HG03354 (cell line): Measurements from ENCODE around the gene ZNF366.
A peak's percentile ranks its signal among the peaks of the same experiment; 100 is the strongest.

Experiments
- ATAC-seq: cut with Tn5 transposase; IDR thresholded peaks from one replicate; pipeline ENCODE4 v1.9.1; 2021; ENCODE audit warnings: mild to moderate bottlenecking; ENCODE audit not compliant: unreplicated experiment, poor library complexity, severe bottlenecking

ZNF366 gene

GRCh38 chr5:72522607-72523006, 15.4 kb upstream of the ZNF366 start:
- no peak for ATAC-seq

GRCh38 chr5:72519111-72519510, 11.9 kb upstream of the ZNF366 start:
- no peak for ATAC-seq

- ATAC-seq, result no peak
Observed at GRCh38 chr5:72518001-72518683, 10.9 kb upstream of the ZNF366 start.

- no peak for ATAC-seq
Observed at GRCh38 chr5:72516916-72517315, 9.7 kb upstream of the ZNF366 start.

- no peak for ATAC-seq
Observed at GRCh38 chr5:72515211-72515610, 8.0 kb upstream of the ZNF366 start.

- ATAC-seq, result no peak
Observed at GRCh38 chr5:72512593-72512860, 5.3 kb upstream of the ZNF366 start.

- ATAC-seq, result no peak
Observed at GRCh38 chr5:72511774-72512592, 4.8 kb upstream of the ZNF366 start.

GRCh38 chr5:72511366-72511765, 4.2 kb upstream of the ZNF366 start:
- ATAC-seq, result no peak

GRCh38 chr5:72510610-72511181, 3.5 kb upstream of the ZNF366 start:
- ATAC-seq, result no peak

GRCh38 chr5:72509401-72509800, 2.2 kb upstream of the ZNF366 start:
- no peak for ATAC-seq

GRCh38 chr5:72508241-72509170, 1.3 kb upstream of the ZNF366 start:
- peak; percentile 92 for ATAC-seq

GRCh38 chr5:72507907-72508238, 663 bp upstream of the ZNF366 start:
- ATAC-seq, result no peak

- ATAC-seq, result no peak
Observed at GRCh38 chr5:72506158-72506549, 1.1 kb downstream of the ZNF366 start.

- ATAC-seq, result no peak
Observed at GRCh38 chr5:72505539-72506157, 1.6 kb downstream of the ZNF366 start.

- no peak for ATAC-seq
Observed at GRCh38 chr5:72505016-72505415, 2.2 kb downstream of the ZNF366 start.

- no peak for ATAC-seq
Observed at GRCh38 chr5:72503888-72504491, 3.2 kb downstream of the ZNF366 start.

- no peak for ATAC-seq
Observed at GRCh38 chr5:72501488-72501887, 5.7 kb downstream of the ZNF366 start.

GRCh38 chr5:72499730-72500129, 7.5 kb downstream of the ZNF366 start:
- no peak for ATAC-seq

GRCh38 chr5:72499090-72499489, 8.1 kb downstream of the ZNF366 start:
- no peak for ATAC-seq
